ENCODE measurements around the gene SOX12. TPM values are rescaled to one million over a fixed set of nuclear protein-coding genes. Genes with fewer than 3 reads are reported as not detected.

Gene SOX12
- total RNA-seq, 4 donors from 2014 or later: 3.5 to 14.4 (median 7.2) TPM

GRCh38 chr20:297925-298775 lies 27.2 kb upstream of the SOX12 start:
- Histone ChIP-seq H3K4me3 (peak overlapping the region; percentile 84 to 100 (median 90)), H3K4me1 (peaks cover 41 to 47% (median 45%) of the 10 kb centered on the region in 4 donors), H3K9me3 (no peaks in the 10 kb centered on the region), H3K27ac (replicated peaks in 1 of 4) (peak overlapping the region; percentile 98 to 100 (median 98)), H3K36me3 (no peaks in the 10 kb centered on the region), H3K27me3 (no peaks in the 10 kb centered on the region)
- no peak for DNase-seq (ENCODE audit: extremely low spot score)
- WGBS: under 1% methylated on average over 46 of the region's 75 CpGs
- intact Hi-C loops (cut with DNase I): no loop called here
- TF ChIP-seq POLR2A (IDR thresholded peaks at IDR 0.05; ENCODE audit: low read depth): no peak
- peak; percentile 56 to 75 for TF ChIP-seq POLR2AphosphoS5 (IDR thresholded peaks at IDR 0.05)

GRCh38 chr20:298776-299391 lies 26.5 kb upstream of the SOX12 start:
- no peaks in the 10 kb centered on the region for H3K27me3 ChIP-seq
- TF ChIP-seq CTCF (IDR thresholded peaks at IDR 0.05): no peak
- TF ChIP-seq POLR2AphosphoS5 (IDR thresholded peaks at IDR 0.05): no peak
- no peak for TF ChIP-seq EP300 (IDR thresholded peaks at IDR 0.05)
- no peak for TF ChIP-seq POLR2A (IDR thresholded peaks at IDR 0.05; ENCODE audit: low read depth)
- no peaks in the 10 kb centered on the region for H3K9me3 ChIP-seq
- peak overlapping the region; percentile 84 to 100 (median 90) for H3K4me3 ChIP-seq
- H3K36me3 ChIP-seq: no peaks in the 10 kb centered on the region
- WGBS: 5% methylated on average over 15 of the region's 15 CpGs
- intact Hi-C loops (cut with DNase I): no loop called here
- H3K4me1 ChIP-seq: peaks cover 41 to 47% (median 45%) of the 10 kb centered on the region in 4 donors
- peak overlapping the region; percentile 98 to 100 (median 98) for H3K27ac ChIP-seq (replicated peaks in 1 of 4)
- DNase-seq (ENCODE audit: extremely low spot score): no peak

- Histone ChIP-seq H3K4me1 (peaks cover 41 to 47% (median 45%) of the 10 kb centered on the region in 4 donors), H3K4me3 (peak overlapping the region; percentile 84 to 100 (median 90)), H3K27me3 (no peaks in the 10 kb centered on the region), H3K36me3 (no peaks in the 10 kb centered on the region), H3K27ac (replicated peaks in 1 of 4) (peak overlapping the region; percentile 45 to 98 (median 58)), H3K9me3 (no peaks in the 10 kb centered on the region)
- no peak for DNase-seq (ENCODE audit: extremely low spot score)
- 20% methylated on average over 6 of the region's 10 CpGs for WGBS
- intact Hi-C loops (cut with DNase I): no loop called here
- TF ChIP-seq POLR2A (IDR thresholded peaks at IDR 0.05; ENCODE audit: low read depth) (no peak), CTCF (IDR thresholded peaks at IDR 0.05) (no peak), POLR2AphosphoS5 (IDR thresholded peaks at IDR 0.05) (no peak), EP300 (IDR thresholded peaks at IDR 0.05) (no peak)
Observed at GRCh38 chr20:300345-300990, 24.9 kb upstream of the SOX12 start.

GRCh38 chr20:301886-302848 lies 23.2 kb upstream of the SOX12 start:
- DNase-seq (ENCODE audit: extremely low spot score): no peak
- H3K36me3 ChIP-seq: no peaks in the 10 kb centered on the region
- H3K9me3 ChIP-seq: no peaks in the 10 kb centered on the region
- intact Hi-C loops (cut with DNase I): no loop called here
- H3K4me3 ChIP-seq: no peak overlapping the region
- no peak for TF ChIP-seq POLR2AphosphoS5 (IDR thresholded peaks at IDR 0.05)
- no peak for TF ChIP-seq POLR2A (IDR thresholded peaks at IDR 0.05; ENCODE audit: low read depth)
- no peak for TF ChIP-seq CTCF (IDR thresholded peaks at IDR 0.05)
- no peak for TF ChIP-seq EP300 (IDR thresholded peaks at IDR 0.05)
- no peaks in the 10 kb centered on the region for H3K27me3 ChIP-seq
- WGBS: 76% methylated on average over 13 of the region's 13 CpGs
- H3K27ac ChIP-seq (replicated peaks in 1 of 4): peak overlapping the region in 2 of 4 donors; percentile 59 to 98
- peaks cover 33 to 38% (median 36%) of the 10 kb centered on the region in 4 donors for H3K4me1 ChIP-seq

All from esophagus muscularis mucosa (tissue), 4 donors.